C4-2B (cell line): Measurements from ENCODE around the gene COL4A1.

Experiments
- ZFX ChIP-seq: fragments of 450-650 bp; IDR thresholded peaks from 2 replicates; pipeline ENCODE4 v1.6.1; 2017
- TF ChIP-seq, protein P1 (sequence below): fragments of 450-650 bp; conservative IDR thresholded peaks from 2 replicates; pipeline ENCODE4 v1.5.1; 2017; ENCODE audit warnings: mild to moderate bottlenecking

DNA sequence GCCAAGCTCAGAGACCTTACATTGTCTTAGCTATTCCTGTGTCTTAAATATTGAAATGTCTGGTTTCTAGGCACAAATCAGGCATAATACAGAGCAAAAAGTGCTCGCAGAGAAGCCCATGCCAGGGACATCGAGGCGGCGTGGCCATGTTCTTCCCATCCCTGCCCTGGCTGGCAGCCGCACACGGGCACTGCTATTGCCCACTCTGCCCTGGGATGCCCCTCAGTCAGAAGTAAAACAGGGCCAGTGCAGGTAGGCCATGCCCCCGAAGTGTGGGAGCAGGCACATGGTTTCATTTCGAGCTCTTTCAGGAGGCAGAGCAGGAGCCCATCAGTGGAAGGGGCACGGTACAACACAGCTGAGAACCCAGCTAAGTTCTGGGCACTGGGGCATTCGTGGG, 113.5 kb downstream of the COL4A1 start:
- TF ChIP-seq, protein P1, sequence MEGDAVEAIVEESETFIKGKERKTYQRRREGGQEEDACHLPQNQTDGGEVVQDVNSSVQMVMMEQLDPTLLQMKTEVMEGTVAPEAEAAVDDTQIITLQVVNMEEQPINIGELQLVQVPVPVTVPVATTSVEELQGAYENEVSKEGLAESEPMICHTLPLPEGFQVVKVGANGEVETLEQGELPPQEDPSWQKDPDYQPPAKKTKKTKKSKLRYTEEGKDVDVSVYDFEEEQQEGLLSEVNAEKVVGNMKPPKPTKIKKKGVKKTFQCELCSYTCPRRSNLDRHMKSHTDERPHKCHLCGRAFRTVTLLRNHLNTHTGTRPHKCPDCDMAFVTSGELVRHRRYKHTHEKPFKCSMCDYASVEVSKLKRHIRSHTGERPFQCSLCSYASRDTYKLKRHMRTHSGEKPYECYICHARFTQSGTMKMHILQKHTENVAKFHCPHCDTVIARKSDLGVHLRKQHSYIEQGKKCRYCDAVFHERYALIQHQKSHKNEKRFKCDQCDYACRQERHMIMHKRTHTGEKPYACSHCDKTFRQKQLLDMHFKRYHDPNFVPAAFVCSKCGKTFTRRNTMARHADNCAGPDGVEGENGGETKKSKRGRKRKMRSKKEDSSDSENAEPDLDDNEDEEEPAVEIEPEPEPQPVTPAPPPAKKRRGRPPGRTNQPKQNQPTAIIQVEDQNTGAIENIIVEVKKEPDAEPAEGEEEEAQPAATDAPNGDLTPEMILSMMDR = no peak
- TF ChIP-seq ZFX = no peak
